ENCODE measurements around the gene FHOD3. TPM values are rescaled to one million over a fixed set of nuclear protein-coding genes. Genes with fewer than 3 reads are reported as not detected.

The FHOD3 gene
- total RNA-seq, 1 donor = 13.0 TPM

DNA sequence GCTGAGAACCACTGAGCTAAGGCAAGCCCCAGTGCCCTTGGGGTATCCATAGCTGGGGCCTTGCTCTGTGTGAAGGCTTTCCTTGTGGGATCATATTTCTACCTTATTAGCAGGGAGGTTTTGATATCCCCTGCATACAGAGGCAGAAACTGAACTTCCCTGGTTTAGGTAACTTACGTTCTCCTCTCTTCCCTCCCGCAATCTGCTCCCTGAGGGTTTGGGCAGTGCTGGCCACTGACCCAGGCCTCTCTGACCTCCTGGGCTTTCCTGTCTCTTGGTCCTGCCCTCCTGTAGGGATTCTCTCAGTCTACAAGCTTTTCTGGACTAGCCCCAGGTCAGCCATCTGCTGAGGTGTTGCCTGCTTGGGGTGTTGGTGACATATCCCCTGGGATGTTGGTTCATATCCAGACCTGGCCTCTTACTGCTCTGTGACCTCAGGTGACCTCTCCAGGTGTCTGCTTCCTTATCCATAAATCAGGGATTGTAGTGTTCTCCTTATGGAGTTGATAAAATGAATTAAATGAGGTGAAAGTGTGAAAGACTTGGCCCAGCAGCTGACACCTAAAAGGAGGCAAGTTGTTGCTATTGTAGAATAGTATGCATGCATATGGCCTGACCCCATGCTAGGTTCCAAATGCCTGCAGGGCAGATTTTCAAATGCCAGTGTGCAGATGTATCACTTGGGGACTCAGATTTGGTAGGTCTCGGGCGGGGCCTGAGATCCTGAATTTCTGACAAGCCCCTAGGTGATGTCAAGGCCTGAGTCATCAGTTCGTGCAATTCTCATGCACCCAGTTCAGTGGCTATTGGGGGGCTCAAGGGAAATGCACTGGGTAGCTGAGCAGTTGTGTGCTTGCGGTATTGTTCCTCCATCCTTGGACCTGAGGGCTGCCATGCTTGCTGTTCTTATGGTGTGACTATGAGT lies 106.6 kb downstream of the FHOD3 start:
- Histone ChIP-seq H3K36me3 (ENCODE audit: insufficient read depth, low read length) (no peaks in the 10 kb centered on the region), H3K27me3 (ENCODE audit: insufficient read depth, low read length) (no peaks in the 10 kb centered on the region), H3K79me2 (ENCODE audit: insufficient read depth, low read length) (peaks cover 2% of the 10 kb centered on the region), H2AFZ (ENCODE audit: low read length) (no peak overlapping the region), H3K4me3 (ENCODE audit: insufficient read depth, low read length) (no peak overlapping the region), H3K4me2 (ENCODE audit: insufficient read depth, low read length) (no peak overlapping the region), H3K4me1 (ENCODE audit: insufficient read depth, low read length) (no peaks in the 10 kb centered on the region), H3K27ac (ENCODE audit: low read depth, low read length) (no peak overlapping the region), H3K9me3 (ENCODE audit: low read depth, low read length) (no peaks in the 10 kb centered on the region), H4K20me1 (ENCODE audit: insufficient read depth, low read length) (no peaks in the 10 kb centered on the region)
- no peak for DNase-seq (ENCODE audit: insufficient read length, low spot score, missing footprints)
- TF ChIP-seq, protein P1, sequence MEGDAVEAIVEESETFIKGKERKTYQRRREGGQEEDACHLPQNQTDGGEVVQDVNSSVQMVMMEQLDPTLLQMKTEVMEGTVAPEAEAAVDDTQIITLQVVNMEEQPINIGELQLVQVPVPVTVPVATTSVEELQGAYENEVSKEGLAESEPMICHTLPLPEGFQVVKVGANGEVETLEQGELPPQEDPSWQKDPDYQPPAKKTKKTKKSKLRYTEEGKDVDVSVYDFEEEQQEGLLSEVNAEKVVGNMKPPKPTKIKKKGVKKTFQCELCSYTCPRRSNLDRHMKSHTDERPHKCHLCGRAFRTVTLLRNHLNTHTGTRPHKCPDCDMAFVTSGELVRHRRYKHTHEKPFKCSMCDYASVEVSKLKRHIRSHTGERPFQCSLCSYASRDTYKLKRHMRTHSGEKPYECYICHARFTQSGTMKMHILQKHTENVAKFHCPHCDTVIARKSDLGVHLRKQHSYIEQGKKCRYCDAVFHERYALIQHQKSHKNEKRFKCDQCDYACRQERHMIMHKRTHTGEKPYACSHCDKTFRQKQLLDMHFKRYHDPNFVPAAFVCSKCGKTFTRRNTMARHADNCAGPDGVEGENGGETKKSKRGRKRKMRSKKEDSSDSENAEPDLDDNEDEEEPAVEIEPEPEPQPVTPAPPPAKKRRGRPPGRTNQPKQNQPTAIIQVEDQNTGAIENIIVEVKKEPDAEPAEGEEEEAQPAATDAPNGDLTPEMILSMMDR (IDR thresholded peaks at IDR 0.05; ENCODE audit: extremely low read depth, low read depth, low read length) = no peak

DNA sequence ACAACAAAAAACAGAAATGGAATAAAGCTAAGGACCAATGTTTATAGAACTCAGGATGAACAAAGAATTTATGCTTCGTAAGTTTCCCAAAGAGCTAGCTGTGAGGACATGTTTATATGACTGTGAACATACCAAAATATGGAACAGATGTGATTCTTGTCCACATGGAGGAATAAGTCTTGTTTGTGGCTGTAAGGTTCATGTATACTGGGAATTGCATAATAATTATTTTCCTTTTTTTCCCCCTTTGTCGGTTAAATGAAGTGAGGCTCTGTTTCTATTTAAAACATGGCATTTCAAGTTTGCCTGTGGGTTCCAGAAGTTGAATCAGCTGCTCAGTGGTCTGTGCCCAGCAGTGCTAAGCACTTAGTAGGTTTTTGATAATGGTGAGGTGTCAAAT lies 108.1 kb downstream of the FHOD3 start:
- Histone ChIP-seq H4K20me1 (ENCODE audit: insufficient read depth, low read length) (no peaks in the 10 kb centered on the region), H3K27ac (ENCODE audit: low read depth, low read length) (no peak overlapping the region), H3K4me1 (ENCODE audit: insufficient read depth, low read length) (no peaks in the 10 kb centered on the region), H3K9me3 (ENCODE audit: low read depth, low read length) (no peaks in the 10 kb centered on the region), H3K79me2 (ENCODE audit: insufficient read depth, low read length) (no peaks in the 10 kb centered on the region), H3K27me3 (ENCODE audit: insufficient read depth, low read length) (no peaks in the 10 kb centered on the region), H3K4me2 (ENCODE audit: insufficient read depth, low read length) (no peak overlapping the region), H3K36me3 (ENCODE audit: insufficient read depth, low read length) (no peaks in the 10 kb centered on the region), H2AFZ (ENCODE audit: low read length) (no peak overlapping the region), H3K4me3 (ENCODE audit: insufficient read depth, low read length) (no peak overlapping the region)
- no peak for DNase-seq (ENCODE audit: insufficient read length, low spot score, missing footprints)
- TF ChIP-seq, protein P1 (IDR thresholded peaks at IDR 0.05; ENCODE audit: extremely low read depth, low read depth, low read length) = no peak

DNA sequence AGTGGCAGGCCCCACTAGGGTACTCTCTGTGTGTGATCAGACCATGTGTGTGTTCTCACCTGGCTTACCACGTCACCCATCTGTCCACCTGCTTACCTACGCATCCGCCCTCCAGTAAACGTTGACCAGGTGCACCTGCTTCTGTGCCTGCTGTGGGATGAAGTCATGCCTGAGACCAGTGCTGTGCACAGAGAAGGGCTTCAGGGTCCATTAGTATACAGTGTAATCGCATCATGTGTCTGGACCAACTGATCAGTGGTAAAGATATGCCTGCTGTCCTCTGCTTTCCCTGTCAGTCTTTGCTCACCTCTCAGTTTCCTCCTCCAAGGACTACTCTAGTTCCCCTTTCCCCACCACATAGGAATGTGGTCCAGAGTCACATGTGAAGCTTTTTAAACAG lies 109.3 kb downstream of the FHOD3 start:
- Histone ChIP-seq H3K4me3 (ENCODE audit: insufficient read depth, low read length) (no peak overlapping the region), H3K79me2 (ENCODE audit: insufficient read depth, low read length) (no peaks in the 10 kb centered on the region), H2AFZ (ENCODE audit: low read length) (no peak overlapping the region), H3K4me1 (ENCODE audit: insufficient read depth, low read length) (no peaks in the 10 kb centered on the region), H3K9me3 (ENCODE audit: low read depth, low read length) (no peaks in the 10 kb centered on the region), H3K27me3 (ENCODE audit: insufficient read depth, low read length) (no peaks in the 10 kb centered on the region), H3K4me2 (ENCODE audit: insufficient read depth, low read length) (no peak overlapping the region), H3K27ac (ENCODE audit: low read depth, low read length) (no peak overlapping the region), H3K36me3 (ENCODE audit: insufficient read depth, low read length) (no peaks in the 10 kb centered on the region), H4K20me1 (ENCODE audit: insufficient read depth, low read length) (no peaks in the 10 kb centered on the region)
- TF ChIP-seq, protein P1 (IDR thresholded peaks at IDR 0.05; ENCODE audit: extremely low read depth, low read depth, low read length) = no peak
- DNase-seq (ENCODE audit: insufficient read length, low spot score, missing footprints) = no peak

DNA sequence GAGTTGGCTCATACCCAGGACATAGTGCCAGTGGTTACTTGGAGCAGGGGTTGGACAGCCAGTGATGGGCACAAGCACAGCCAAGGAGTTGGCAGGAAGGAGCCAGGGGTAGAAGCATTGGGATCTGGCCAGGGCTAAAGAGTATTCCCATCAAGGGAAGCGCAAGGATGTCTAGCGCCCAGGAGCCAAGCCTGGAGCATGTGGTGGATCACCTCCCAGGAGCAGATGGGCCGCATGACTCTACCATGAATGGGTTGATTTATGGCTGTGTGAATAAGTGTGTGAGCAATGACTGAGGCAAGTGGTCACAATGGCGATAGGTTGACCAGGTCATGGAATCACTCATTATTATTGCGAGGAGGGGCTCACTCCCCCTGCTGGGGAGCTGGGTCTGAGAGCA lies 111.1 kb downstream of the FHOD3 start:
- no peak overlapping the region for H3K4me2 ChIP-seq (ENCODE audit: insufficient read depth, low read length)
- no peaks in the 10 kb centered on the region for H3K9me3 ChIP-seq (ENCODE audit: low read depth, low read length)
- H2AFZ ChIP-seq (ENCODE audit: low read length) = no peak overlapping the region
- TF ChIP-seq, protein P1 (IDR thresholded peaks at IDR 0.05; ENCODE audit: extremely low read depth, low read depth, low read length) = no peak
- H3K27ac ChIP-seq (ENCODE audit: low read depth, low read length) = no peak overlapping the region
- no peaks in the 10 kb centered on the region for H4K20me1 ChIP-seq (ENCODE audit: insufficient read depth, low read length)
- no peaks in the 10 kb centered on the region for H3K36me3 ChIP-seq (ENCODE audit: insufficient read depth, low read length)
- H3K4me3 ChIP-seq (ENCODE audit: insufficient read depth, low read length) = no peak overlapping the region
- H3K79me2 ChIP-seq (ENCODE audit: insufficient read depth, low read length) = no peaks in the 10 kb centered on the region
- H3K27me3 ChIP-seq (ENCODE audit: insufficient read depth, low read length) = no peaks in the 10 kb centered on the region
- DNase-seq (ENCODE audit: insufficient read length, low spot score, missing footprints) = no peak
- no peaks in the 10 kb centered on the region for H3K4me1 ChIP-seq (ENCODE audit: insufficient read depth, low read length)
